Cardiac fibroblast (primary cell): ENCODE measurements around the gene SPECC1.
"Not testable (repeated sequence)": the region's sequence is repeated elsewhere in the genome, so short reads cannot be mapped to it uniquely, and the experiment has no call there.

Experiments used
- DNase-seq, 2 donors: peaks; one replicate each; pipeline versions ENCODE4 v3.0.0 to v3.0.0-alpha.2; 2010; ENCODE audit warnings: low read depth in 2 of 2
- H3K4me3 ChIP-seq, 2 donors: replicated peaks in 1 of 2; 1 replicate in 1 of 2; 2 replicates in 1 of 2; pipeline ENCODE4 v1.5.1; 2011; ENCODE audit warnings: low read depth in 2 of 2, low read length in 2 of 2, mild to moderate bottlenecking in 2 of 2, moderate library complexity in 1 of 2
- TF ChIP-seq, protein P1 (sequence below): IDR thresholded peaks from one replicate; pipeline ENCODE4 v1.5.1; 2011; ENCODE audit warnings: low read depth, mild to moderate bottlenecking, low read length, inconsistent platforms

The SPECC1 gene

DNA sequence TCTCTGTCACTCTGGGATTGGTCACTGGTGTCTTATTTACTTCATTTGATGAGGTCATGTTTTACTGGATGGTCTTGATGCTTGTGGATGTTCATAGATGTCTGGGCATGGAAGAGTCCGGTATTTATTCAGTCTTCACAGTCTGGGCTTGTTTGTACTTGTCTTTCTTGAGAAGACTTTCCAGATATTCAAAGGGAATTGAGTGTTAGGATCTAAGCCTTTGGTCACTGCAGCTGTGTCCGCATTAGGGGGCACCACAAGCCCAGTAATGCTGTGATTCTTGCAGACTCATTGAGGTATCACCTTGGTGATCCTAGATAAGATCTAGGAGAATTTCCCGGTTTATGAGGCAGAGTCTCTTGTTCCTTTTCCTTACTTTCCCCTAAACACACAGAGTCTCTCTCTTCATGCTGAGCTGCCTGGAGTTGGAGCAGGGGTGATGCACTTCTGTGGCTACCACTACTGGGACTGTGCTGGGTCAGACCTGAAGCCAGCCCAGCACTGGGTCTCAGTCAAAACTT, 214.7 kb downstream of the SPECC1 start:
- no peak for DNase-seq
- no peak overlapping the region for H3K4me3 ChIP-seq
- TF ChIP-seq, protein P1, sequence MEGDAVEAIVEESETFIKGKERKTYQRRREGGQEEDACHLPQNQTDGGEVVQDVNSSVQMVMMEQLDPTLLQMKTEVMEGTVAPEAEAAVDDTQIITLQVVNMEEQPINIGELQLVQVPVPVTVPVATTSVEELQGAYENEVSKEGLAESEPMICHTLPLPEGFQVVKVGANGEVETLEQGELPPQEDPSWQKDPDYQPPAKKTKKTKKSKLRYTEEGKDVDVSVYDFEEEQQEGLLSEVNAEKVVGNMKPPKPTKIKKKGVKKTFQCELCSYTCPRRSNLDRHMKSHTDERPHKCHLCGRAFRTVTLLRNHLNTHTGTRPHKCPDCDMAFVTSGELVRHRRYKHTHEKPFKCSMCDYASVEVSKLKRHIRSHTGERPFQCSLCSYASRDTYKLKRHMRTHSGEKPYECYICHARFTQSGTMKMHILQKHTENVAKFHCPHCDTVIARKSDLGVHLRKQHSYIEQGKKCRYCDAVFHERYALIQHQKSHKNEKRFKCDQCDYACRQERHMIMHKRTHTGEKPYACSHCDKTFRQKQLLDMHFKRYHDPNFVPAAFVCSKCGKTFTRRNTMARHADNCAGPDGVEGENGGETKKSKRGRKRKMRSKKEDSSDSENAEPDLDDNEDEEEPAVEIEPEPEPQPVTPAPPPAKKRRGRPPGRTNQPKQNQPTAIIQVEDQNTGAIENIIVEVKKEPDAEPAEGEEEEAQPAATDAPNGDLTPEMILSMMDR: no peak

DNA sequence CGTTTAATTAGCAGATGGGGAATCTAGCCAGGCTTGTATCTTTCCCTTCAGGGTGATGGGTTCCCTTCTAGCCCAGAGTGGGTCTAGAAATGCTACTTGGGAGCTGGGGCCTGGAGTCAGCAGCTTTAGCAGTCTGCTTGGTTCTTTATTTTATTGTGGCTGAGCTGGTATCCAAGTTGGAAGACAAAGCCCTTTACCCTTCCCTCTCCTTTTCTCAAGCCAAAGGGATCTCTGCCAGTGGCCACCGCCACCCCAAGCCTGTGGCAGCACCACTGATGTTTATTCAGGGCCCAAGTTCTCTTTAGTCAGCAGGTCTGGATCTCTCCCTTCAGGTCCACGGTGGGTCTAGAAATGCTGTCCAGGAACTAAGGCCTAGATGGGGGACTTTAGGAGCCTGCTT, 215.2 kb downstream of the SPECC1 start:
- TF ChIP-seq, protein P1: no peak
- H3K4me3 ChIP-seq: no peak overlapping the region
- no peak for DNase-seq

DNA sequence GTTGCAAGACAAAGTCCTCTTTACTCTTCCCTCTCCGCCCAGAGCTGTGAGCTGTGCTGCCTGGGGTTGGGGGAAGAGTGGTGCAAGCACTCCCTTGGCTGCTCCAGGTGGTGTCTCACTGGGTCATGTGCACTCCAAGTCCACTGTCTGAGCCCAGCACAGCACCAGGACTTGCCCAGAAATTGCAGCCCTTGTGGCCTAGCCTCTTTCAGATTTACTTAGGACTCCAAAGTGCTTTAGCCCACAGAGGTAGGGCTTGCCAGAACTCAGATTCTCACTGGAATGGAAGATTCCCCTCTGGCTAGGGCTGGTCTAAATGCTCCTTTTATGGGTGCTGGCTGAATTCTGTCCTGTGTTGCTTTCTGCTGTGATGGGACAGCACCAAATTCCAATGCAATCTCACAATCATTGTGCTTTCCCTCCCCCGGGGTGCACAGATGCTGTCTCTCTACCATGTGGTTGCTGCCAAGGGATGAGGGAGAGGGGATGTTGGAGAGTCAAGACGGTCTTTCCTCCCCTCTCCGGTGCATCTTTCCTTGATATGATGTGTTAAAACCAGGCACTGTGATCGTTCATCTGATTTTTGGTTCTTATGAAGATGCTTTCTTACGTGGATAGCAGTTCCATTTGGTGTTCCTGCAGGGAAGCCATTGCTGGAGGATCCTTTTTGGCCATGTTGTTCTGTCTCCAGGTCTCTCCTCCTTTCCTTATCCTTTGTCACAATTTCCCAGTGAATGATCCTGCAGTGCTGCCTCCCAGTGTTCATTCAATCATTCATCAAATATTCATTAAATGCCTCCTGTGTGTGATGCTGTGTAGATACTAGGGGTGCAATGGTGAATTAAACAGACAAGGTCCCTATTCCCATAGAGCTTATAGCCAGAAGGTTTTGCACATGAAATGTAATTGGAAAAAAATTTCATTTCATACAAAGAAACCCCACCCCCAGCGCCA, 216.3 kb downstream of the SPECC1 start:
- no peak overlapping the region for H3K4me3 ChIP-seq
- TF ChIP-seq, protein P1: no peak
- no peak for DNase-seq

DNA sequence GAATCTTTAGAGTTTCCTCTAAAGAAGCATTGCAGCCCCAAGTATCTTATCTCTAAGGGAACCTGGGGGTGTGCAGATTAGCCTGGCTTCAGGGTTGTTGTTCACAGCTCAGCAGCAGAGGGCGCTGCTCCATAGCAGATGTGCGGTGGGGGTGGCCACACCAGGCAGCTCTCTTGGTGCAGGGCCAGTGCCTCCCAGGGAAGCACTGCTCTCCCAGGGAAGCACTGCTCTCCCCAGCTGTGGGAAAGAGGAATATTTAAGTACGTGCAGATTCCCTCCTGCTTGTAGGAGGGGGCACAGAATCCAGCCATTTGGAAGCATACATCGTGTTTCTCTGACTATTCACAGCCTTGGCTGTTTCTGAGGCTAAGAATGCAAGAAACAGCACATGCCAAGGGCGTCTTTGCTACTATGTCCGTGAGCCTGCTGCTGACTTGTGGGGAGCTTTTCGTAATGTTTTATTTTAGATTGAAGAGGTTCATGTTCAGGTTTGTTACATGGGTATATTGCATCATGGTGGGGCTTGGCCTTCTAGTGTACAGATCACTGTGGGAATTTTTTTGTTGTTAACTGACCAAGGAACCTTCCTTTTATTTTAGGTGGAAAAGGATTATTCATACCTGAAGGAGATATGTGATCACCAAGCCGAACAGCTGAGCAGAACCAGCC, 217.8 kb downstream of the SPECC1 start:
- no peak overlapping the region for H3K4me3 ChIP-seq
- peak; percentile 79 to 84 for DNase-seq
- TF ChIP-seq, protein P1: peak; percentile 83

DNA sequence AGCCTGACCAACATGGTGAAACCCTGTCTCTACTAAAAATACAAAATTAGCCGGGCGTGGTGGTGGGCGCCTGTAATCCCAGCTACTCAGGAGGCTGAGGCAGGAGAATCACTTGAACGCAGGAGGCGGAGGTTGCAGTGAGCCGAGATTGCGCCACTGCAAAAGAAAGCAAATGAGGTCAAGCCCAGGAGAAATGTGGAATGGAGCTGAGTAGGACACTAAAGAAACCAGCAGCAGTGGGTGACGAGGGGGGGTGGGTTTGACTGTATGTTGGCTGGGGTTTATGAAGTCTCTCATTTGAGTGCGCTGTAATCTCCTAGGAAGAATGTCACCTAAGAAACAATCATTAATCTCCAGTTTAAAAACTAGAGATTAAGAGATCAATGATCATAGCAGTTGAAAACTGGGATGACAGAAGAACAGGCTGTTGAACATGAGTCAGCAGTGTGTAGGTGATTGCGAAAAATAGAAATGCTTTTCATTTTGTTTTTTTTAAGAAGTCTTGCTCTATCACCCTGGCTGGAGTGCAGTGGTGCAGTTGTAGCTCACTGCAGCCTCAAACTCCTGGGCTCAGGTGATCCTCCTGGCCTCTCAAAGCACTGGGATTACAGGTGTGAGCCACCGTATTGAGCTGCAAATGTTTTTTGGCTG, 218.7 kb downstream of the SPECC1 start:
- H3K4me3 ChIP-seq: not testable (repeated sequence)
- DNase-seq: peak; percentile 26 to 66

DNA sequence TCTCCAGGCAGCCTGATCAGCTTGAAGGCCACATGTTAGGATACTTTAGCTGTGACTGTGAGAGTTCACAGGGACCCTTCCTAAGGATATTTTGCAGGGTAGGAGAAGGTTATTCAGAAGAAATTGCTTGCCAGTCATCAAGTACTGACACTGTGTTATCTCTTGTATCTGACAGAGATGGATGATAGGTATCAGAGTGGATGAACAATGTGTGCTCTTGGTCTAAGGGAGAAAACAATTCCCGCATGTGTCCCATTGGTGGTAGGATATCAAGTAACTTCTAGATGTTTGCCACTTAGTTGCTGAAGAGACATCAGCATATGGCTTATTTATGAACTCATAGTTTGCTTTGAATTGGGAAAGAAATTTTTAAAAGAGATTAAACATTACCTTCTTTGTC, 219.3 kb downstream of the SPECC1 start:
- no peak for DNase-seq
- TF ChIP-seq, protein P1: no peak
- no peak overlapping the region for H3K4me3 ChIP-seq

DNA sequence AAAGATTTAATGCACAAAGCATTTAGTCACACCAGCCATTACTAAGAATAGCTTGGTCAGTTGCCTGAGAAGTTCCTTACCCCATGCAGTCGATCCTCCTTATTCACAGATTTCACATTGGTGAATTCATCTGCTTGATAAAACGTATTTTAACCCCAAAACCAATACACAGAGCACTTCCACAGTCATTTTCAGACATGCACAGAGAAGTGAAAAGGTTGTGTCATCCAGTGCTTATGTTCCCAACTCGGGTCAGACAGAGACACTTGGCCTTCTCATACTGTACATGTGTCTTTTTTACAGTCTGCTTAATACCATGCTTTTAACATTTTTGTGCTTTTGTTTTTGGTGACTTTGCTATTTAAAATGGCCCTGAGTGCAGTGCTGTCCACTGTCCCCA, 219.7 kb downstream of the SPECC1 start:
- TF ChIP-seq, protein P1: no peak
- no peak overlapping the region for H3K4me3 ChIP-seq
- peak in 1 of 2 donors; percentile 13 for DNase-seq
